GM18909 (cell line): ENCODE data around the gene VPS72.
"Not testable (repeated sequence)": the region's sequence is repeated elsewhere in the genome, so short reads cannot be mapped to it uniquely, and the experiment has no call there.

Experiments
- ATAC-seq: cut with Tn5 transposase; IDR thresholded peaks from one replicate; pipeline ENCODE4 v1.9.1; 2021; ENCODE audit warnings: mild to moderate bottlenecking; ENCODE audit not compliant: unreplicated experiment, poor library complexity

The VPS72 gene

DNA sequence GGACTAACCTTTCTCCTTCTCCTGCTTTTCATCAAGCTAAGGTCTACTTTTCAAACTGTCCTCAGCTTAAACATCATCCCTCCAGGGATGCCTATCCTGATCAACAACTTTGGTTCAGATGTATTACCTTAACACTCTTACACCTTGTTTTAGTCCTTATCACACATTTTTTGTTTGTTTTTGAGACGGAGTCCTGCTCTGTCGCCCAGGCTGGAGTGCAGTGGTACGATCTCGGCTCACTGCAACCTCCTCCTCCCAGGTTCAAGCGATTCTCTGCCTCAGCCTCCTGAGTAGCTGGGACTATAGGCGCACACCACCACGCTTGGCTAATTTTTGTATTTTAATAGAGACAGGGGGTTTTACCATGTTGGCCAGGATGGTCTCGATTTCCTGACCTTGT, 1.3 kb downstream of the VPS72 start:
- ATAC-seq, result not testable (repeated sequence)

DNA sequence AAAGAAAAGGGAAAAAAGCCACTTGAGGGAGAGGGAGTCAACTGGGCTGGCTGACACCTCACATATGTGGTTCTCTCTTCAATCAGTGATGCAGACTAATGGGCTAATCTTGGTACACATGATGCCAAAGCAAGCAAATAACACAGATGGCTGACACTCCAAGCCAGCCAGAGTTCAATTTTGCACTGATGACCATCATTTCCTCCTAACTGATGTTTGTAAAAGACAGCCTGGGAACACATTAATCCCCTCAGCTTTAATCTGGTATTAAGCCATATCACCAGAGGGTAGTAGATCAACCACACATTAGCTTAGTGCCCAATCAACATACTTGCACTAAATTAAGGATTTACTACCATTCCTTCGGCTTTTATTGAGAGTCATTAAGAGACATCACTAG, 2.8 kb downstream of the VPS72 start:
- ATAC-seq, result no peak

DNA sequence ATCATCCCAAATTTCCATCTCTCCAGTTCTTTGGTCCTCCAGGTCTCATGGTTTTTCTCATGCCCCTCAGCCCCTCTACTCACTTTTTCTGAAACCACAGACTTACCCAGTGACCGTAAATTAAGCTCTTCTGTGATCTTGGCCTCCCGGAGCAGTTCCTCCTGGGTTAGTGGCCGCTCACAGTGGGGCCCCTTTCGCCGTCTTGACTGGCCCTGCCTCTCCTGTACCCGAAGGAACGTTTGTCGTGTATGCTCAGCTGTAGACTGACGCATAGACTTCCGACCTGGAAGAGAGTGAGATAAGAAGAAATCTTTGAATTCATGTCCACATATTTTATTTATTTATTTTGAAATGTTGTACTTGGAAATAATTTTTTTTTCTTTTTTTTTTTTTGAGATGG, 5.8 kb downstream of the VPS72 start:
- ATAC-seq, result no peak

DNA sequence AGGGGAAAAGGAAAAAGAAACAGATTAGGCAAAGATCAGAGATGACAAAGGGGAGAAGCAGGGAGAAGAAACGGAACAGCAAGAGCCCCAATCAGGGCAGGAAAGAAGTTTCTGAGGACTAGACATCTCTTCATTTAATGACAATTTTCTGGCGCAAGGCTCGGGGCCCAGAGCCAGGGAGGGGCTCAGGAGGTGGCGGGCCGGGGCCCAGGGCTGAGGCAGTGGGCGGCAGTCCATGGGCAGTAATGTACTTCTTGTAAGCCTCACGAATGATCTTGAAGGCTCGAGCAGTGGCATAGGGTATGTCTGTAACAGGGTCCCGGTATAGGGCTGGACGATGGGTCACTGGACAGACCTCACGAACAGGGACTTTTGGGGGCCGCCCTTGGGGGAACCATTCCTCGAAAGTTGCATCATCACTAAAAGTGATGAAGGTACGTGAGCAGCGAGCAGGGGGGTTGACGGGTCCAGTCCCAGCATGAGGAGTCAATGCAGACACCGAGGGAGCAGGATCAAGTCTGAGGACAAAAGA, 13.4 kb downstream of the VPS72 start:
- ATAC-seq, result no peak

DNA sequence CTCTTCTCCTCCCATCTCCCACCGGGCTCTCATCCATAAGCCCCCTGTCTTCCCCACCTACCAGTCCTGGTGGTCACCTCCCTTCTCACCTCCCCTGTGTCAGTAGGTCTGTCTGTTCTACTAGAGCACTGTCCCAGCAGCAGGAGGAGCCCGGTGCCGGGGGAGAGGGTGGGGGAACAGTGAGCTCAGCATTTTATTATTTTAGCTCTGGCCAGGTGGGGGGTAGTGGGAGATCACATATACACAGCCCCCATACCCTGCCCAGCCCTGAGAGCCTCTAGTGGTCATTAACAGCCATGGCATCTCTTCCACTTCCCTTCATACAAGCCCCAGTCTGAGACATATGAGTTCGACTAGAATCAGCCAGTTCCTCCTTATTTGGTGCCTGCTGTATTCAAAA, 14.1 kb downstream of the VPS72 start, which contains the start of gene TMOD4:
Gene TMOD4, minus strand, starts transcription at position 119 of the 400 bp plus-strand sequence. CDS start 1,106 bp downstream, outside the sequence.
- no peak for ATAC-seq

DNA sequence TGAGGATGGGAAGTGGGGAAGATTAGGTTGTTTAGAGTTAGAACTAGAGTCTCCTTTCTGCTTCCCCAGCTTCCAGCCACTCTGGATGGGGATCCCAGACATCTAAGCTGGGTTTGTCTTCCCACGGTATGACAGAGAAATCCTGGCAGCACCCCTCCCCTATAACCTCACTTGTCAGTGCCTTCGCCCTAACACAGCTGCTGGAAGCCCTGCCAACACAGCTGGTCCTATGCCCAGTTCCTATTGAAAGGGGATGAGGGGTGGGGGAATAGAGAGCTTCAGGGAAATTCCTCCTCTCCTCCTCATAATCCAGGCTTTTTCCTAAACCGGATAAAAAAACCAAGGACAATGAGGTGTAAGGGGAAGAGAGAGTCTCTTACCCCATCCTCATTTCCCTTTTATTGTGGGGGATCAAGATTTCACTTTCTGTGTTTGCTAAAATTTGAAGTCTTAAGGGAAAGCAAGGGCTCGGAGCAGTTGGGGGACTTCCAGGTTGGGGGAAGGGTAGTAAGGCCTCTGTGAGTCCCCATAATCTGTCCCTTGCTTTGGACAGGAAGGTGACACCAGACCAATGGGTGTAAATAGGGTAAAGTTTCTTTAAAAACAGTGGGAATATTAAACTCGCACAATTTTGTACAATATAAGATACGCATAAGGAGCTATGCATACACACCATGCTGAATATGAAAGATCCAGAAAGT, 14.8 kb downstream of the VPS72 start:
- ATAC-seq, result no peak

DNA sequence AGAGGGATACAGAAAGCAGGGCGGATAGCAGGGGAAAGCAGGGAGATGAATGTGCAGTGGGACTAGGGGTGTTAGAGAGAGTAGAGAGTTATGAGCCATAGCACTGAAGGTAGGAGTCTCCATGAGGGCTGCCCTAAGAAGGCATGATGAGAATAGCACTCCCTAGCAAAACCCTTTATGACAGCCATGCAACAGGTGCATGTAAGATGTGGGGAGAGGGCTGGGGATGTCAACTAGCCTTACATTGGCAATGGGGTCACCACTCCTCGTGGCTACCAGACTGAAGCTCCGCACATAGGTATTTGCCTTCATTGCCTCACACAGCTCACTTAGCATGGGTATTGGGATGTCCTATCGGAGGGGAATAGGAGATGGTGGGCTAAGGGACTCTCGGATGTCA, 18.8 kb downstream of the VPS72 start:
- no peak for ATAC-seq

DNA sequence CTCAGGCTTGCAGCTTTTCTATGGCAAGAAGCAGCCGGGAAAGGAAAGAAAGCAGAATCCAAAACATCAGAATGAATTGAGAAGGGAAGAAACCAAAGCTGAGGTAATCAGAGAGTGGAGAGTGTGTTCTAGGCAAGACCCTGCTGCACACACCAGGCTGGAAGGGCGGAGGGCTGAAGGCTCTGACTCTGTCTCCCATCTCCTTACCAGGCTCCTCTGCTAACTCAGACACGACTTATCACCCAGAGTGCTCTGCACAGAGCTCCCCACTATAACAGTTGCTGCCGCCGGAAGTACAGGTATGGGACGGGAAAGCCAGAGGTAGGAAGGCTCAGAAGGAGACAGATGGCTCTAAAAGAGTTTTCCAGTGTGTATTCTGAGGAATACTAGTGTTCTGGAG, 22.9 kb downstream of the VPS72 start:
- no peak for ATAC-seq

DNA sequence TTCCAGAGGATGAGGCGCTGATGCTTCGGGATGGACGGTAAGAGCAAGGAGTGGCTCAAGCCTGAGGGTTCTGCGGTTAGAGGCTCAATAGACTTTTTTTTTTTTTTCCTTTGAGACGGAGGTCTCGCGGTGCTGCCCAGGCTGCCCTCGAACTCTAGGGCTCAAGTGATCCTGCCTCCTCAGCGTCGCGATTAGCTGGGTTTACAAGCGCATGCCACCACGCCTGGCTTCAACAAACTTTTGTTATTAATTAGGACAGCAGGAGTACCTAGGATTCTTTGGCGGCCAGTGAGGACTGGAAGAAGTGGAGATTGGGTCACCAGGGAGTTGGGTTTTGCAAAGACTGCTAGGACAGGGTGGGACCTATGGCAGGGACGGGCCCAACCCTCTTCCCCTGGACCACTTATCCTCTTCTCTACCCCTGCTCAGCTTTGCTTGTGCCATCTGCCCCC, 23.5 kb downstream of the VPS72 start:
- ATAC-seq, result no peak

DNA sequence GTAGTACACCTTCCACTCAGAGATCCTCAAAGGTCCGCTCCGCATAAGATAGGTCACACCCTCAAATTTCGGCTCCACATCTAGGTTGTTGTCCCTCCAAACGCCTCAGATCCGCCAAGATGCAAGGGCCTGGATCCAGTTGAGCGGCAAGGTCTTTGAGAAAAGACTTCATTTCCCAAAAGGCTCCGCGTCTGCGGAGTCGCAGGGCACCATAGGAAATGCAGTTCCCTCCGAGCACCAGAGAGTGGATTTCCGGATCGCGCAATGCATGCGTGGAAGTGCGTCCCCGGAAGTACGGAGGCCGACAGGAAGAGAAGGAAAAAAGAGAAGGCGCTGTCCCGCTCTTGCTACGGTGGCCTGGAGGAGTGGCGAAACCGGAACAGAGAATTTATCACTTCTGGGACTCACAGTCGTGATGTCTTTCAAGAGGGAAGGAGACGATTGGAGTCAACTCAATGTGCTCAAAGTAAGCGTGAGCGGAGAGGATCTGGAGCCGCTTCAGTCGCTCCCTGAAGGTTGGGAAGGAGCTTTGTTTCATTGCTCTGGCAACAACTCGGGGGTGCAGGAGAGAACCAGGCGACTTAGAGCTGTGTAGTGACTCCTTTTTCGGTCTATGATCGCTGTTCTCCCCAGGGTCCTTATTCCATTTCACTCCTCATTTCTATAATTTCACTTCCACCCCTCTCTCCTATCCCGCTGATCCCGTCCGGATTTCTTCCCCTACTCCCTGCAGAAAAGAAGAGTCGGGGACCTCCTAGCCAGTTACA, 24.1 kb downstream of the VPS72 start, which contains the start of the genes LYSMD1 and SCNM1:
Gene LYSMD1, minus strand, starts transcription at position 165 of the 767 bp plus-strand sequence. CDS start 644 bp downstream, outside the sequence.
Gene SCNM1, plus strand, starts transcription at position 407 of the 767 bp plus-strand sequence. Its CDS starts 9 bp downstream, at position 416.
- peak; percentile 87 for ATAC-seq

DNA sequence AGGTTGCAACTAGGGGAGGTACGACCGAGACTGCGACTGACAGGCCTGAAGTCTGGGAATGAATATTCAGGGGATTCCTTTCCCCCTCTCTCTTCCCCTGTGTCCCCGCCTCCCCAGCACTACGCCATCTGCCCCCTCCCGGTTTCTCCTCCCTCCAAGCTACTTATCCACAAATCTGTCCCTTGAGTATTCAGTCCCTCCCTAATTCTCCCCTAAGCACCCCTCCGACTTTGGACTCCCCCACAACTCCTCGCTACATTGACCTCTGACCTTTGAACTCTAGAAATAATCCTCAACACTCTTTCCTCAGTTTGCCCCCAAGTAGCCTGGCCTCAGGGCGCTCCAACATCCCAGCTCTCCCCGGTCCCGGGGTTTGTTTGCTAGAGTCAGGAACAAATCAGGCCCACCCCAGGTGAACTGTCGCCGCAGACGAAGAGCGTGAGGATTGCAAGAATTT, 24.7 kb downstream of the VPS72 start:
- no peak for ATAC-seq

DNA sequence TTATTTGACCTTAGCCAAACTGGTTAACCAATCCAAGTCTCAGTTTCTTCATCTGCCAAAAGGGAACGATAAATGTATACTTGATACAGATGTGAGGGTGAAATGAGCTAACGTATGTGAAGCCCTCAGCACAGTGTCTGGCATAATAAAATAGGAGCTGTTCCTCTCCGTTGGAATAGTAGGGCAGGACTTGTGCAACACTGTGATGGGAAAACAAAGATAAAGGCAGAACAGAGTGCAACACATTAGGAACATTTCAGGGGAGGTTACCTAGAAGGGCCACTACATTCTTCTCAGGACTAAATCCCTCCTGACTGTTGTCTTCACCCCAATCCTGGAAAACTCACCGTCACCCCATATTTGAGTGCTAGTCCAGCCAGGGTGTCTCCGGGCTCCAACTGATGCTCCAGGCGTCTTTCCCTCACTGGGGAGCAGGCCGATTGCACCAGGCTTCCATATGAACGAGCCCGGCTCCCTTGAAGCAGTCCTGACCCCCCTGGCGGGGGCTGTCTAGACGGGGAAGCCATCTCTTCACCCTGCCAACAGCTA, 25.2 kb downstream of the VPS72 start:
- no peak for ATAC-seq

DNA sequence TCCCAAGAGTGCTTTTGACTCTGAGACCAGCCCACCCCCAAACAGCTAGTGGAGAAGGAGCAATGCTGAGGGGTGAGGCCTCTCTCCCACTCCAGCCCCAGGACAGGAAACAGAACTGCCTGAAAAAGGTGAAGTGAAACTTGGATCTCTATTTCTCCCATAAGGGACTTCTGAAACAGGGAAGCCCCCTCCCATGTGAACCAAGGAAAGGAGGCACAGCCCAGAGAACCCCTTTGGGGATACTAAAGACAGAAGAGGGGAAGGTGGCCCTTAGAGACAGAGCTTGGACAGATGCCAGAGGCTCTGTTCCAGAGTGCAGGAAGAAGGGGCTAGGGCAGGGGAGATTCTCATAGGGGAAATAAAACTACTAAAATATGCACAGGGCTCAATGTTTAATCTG, 30.6 kb downstream of the VPS72 start:
- no peak for ATAC-seq

DNA sequence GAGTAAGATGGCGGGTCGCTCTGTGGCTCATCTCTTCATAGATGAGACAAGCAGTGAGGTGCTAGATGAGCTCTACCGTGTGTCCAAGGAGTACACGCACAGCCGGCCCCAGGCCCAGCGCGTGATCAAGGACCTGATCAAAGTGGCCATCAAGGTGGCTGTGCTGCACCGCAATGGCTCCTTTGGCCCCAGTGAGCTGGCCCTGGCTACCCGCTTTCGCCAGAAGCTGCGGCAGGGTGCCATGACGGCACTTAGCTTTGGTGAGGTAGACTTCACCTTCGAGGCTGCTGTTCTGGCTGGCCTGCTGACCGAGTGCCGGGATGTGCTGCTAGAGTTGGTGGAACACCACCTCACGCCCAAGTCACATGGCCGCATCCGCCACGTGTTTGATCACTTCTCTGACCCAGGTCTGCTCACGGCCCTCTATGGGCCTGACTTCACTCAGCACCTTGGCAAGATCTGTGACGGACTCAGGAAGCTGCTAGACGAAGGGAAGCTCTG, 31.2 kb downstream of the VPS72 start:
- ATAC-seq, result no peak

DNA sequence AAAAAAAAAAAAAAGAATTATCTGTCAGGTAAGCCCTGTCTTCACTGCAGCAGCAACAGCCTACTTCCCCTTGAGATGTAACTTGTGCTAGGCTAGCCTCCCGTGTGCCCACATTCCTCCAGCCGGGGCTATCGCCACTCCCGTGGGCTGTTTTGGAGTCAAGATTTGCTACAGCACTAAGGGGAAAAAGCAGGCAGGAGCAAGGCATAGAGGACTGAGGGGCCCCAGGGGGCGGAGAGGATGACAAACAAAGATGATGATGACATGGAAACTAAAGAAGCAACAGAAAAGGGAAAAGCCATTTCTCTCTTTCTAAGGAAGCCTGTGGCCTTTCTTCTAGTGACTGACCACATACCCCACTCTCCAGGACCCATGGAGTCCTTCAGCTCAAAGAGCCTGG, 31.7 kb downstream of the VPS72 start:
- ATAC-seq, result no peak

DNA sequence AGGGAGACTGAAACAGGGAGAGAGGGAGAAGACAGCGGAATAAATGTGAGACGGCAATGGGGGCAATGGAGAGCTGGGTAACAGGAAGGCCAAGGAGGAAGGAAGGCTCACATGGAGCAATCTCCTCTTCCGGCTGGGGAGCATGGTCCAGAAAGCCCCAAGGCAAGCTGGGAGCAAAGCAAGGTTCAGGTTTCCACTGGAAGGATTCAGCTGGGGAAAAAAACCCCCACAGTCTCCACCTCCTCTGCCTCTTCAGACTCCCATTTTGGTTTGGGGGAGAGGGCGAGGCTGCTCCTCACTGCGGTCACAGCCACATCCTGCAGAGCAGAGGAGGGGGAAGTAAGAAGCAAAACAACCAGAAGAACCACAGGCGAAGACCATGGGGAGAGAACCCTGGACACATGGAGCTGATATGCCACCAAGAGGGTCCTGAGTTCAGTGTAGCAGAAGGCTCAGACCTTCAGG, 32.9 kb downstream of the VPS72 start:
- ATAC-seq, result no peak

DNA sequence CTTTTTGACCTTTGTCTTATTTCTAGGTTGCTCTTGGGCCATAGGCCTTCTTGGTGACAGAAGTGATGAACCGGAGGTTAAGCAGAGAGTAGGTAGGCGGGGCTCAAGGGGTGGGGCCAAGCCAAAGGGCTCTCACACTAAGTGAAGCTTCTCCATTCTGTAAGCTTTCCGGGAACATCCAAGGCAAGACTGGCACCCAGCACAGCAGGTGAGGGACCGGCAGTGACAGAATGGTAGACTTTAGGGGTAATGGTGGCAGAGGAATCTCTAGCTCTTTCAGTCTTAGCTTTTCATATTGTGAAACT, 33.5 kb downstream of the VPS72 start, which contains the start of gene TNFAIP8L2:
Gene TNFAIP8L2, plus strand, starts transcription at position 135 of the 305 bp plus-strand sequence. CDS start 2,049 bp downstream, outside the sequence.
- peak; percentile 75 for ATAC-seq

DNA sequence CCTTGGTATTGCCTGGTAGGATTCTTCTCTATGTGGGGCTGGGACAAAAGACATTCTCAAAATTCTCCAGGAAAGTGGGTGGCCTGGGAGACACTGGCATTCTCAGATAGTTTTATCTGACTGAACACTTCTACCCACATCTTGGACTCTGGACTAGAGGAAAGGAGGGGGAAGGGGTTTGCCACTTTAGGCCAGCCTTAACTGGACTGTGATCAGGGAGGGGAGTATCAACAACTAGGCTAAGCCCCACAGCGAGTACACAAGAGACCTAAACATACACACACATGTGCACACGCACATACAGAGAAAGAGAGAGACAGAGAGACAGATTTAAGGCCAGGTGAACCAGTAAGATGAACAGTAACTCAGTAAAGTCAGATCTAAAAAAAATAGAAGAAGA, 42.3 kb downstream of the VPS72 start:
- no peak for ATAC-seq

DNA sequence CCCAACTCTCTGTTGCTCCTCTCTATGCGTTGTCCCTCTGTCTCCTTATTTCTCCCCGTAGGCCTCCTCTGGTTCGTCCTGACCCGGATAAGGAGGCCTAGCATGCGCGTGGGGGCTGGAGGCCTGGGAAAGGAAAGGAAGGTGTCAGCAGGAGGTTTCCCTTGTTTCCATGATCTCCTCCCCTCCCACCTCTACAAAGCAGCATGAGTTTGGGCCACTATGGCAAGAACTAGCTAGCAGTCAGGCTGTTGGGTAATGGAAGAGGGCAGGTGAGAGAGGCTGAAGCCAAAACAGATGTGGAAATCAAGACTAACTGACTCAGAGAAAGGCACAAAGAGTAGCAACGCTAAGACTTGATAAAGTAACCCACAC, 42.9 kb downstream of the VPS72 start:
- no peak for ATAC-seq

DNA sequence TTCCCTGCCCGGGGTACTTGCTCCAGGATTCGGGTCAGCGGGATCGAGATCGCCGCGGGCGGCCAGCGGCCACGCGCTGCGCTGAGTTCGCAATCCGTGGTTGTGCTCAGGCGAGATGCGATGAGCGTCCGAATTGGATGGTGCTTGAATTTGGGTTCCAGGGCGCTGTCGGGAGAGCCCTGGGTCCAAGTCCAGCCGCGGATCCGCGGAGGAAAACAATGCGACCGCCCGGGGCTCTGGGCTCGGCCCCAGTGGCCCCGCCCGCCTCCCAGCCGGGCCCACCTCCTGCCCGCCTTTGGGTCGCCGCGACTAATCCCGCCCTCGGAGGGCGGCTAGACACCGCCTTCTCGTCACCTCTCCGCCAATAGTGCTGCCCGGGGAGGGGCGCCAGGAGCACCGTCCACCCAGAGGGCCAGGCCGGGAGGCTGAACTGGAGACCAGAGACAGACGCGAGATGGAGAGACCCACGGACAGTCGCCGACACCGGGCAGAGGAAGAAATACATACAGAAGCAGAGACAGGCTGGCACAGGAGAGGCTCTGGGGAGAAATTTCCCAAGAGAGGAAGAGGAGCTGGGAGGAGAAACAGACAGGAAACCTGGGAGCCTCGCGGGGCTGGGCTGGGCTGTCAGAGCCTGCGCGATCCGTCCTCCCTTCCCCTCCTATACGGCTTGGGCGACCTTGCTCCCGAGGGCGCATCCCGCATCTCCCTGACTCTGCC, 43.4 kb downstream of the VPS72 start, which contains the start of gene SEMA6C:
Gene SEMA6C, minus strand, starts transcription at position 220 of the 720 bp plus-strand sequence. CDS start 4,010 bp downstream, outside the sequence.
- ATAC-seq, result peak; percentile 97
